ENCODE measurements around the gene NOL6. TPM values are rescaled to one million over a fixed set of nuclear protein-coding genes. Genes with fewer than 3 reads are reported as not detected.
"Not testable (repeated sequence)": the region's sequence is repeated elsewhere in the genome, so short reads cannot be mapped to it uniquely, and the experiment has no call there.

The NOL6 gene, protein sequence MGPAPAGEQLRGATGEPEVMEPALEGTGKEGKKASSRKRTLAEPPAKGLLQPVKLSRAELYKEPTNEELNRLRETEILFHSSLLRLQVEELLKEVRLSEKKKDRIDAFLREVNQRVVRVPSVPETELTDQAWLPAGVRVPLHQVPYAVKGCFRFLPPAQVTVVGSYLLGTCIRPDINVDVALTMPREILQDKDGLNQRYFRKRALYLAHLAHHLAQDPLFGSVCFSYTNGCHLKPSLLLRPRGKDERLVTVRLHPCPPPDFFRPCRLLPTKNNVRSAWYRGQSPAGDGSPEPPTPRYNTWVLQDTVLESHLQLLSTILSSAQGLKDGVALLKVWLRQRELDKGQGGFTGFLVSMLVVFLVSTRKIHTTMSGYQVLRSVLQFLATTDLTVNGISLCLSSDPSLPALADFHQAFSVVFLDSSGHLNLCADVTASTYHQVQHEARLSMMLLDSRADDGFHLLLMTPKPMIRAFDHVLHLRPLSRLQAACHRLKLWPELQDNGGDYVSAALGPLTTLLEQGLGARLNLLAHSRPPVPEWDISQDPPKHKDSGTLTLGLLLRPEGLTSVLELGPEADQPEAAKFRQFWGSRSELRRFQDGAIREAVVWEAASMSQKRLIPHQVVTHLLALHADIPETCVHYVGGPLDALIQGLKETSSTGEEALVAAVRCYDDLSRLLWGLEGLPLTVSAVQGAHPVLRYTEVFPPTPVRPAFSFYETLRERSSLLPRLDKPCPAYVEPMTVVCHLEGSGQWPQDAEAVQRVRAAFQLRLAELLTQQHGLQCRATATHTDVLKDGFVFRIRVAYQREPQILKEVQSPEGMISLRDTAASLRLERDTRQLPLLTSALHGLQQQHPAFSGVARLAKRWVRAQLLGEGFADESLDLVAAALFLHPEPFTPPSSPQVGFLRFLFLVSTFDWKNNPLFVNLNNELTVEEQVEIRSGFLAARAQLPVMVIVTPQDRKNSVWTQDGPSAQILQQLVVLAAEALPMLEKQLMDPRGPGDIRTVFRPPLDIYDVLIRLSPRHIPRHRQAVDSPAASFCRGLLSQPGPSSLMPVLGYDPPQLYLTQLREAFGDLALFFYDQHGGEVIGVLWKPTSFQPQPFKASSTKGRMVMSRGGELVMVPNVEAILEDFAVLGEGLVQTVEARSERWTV
- 34.8 and 35.7 TPM in 2 replicates for total RNA-seq (2014; rRNA removed)
- polyA plus RNA-seq (2012): 28.1 TPM

DNA sequence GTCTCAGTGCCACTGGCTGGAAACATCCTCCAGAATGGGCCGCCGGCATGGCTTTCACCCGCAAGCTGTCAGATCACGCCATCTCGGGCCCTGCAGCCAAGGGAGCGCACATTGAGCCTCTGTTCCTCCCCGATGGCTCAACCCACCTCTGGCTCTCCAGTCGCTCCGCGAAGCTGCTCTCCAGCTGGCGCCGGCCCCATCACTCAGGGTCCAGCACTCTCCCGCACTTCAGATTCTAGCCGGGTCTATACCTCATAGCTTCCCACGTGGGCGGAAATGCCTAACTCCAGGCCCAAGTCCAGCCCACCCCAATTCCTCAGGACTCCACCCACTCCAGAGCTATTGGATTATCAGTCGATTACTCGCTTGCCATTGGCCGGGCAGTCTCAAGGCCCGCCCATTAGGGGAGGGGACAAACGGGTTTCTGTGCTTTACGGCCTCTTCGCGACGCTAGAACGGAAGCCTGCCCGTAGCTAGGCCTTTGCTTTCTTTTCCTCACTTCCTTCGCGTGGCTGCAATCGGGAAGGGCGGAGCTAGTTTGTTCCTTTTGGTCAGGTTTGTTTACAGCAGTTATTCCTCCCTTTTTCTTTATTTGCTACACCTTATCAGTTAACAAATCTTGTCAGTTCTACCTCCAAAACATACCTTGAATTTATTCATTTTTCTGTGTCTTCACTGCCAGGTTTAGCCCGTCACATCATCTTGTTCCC lies at the start of gene NOL6:
TSS of gene NOL6 (minus strand) at position 282 of the 710 bp plus-strand sequence. CDS start at position 200, 82 bp downstream.
- DNase-seq (ENCODE audit: low read depth): peak; percentile 99

DNA sequence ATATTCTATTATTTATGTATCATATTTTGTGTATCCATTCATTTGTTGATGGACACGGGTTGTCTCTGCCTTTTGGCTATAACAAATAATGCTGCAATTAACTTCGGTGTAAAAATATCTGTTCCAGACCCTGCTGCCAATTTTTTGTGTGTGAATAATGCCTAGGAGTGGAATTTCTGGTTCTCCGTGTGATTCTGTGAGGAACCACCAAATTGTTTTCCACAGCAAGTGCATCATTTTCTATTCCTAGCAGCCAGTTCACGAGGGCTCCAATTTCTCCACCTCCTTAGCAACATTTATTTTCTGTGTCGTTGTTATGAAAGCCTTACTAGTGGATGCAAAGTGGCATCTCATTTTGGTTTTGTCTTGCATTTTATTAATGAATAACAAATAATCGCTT lies 48.1 kb upstream of the NOL6 start:
- not testable (repeated sequence) for DNase-seq (ENCODE audit: low read depth)

DNA sequence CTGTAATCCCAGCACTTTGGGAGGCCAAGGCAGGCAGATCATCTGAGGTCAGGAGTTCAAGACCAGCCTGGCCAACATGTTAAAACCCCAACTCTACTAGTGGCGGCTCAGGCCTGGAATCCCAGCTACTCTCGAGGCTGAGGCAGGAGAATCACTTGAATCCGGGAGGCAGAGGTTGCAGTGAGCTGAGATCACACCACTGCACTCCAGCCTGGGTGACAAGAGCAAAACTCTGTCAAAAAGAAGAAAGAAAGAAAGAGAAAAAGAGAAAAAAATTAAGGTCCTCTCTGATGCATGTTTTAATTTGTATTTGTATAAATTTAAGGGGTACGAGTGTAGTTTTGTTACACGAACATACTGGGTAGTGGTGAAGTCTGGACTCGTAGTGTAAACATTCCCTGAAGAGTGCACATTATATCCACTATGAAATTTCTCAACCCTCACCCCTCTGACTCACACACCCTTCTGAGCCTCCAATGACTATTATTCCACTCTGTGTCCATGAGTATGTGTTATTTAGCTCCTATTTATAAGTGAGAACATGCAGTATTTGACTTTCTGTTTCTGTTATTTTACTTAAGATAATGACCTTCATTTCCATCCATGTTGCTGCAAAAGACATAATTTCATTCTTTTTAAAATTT lies 44.3 kb upstream of the NOL6 start:
- peak; percentile 76 for DNase-seq (ENCODE audit: low read depth)

DNA sequence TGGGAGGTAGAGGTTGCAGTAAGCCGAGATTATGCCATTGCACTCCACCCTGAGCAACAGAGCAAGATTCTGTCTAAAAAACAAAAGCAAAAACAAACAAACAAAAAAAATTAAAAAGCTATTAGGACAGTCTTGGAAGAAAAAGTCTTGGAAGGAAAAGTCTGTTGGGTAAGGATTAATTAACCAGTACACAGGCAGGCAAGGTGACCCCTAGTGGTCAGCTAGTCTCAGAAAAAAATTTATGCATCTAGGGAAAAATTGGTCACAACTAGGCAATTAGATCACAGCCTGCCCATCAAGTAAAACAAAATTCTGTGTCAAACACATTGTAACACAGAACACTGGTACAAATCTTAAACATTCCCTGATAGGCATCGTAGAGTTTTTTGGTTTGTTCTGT lies 43.6 kb upstream of the NOL6 start:
- DNase-seq (ENCODE audit: low read depth): peak; percentile 68

DNA sequence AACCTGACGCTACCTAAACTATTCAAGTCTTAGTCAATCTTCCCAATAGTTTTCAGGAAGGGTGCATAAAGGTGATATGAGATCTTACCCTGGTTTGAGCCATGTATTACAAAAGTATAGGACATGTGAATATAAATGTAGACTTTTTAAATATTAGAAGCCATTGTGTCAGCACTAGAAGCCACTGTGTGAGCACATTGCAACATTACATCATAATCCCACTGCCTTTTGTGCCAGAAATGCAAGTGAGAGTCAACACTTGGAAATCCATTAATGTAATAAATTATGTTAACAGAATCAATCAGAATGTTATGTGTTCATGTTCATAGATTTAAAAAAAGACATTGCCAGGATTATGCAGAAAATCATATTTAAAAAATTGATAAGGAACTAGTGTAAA lies 42.7 kb upstream of the NOL6 start:
- DNase-seq (ENCODE audit: low read depth): not testable (repeated sequence)

DNA sequence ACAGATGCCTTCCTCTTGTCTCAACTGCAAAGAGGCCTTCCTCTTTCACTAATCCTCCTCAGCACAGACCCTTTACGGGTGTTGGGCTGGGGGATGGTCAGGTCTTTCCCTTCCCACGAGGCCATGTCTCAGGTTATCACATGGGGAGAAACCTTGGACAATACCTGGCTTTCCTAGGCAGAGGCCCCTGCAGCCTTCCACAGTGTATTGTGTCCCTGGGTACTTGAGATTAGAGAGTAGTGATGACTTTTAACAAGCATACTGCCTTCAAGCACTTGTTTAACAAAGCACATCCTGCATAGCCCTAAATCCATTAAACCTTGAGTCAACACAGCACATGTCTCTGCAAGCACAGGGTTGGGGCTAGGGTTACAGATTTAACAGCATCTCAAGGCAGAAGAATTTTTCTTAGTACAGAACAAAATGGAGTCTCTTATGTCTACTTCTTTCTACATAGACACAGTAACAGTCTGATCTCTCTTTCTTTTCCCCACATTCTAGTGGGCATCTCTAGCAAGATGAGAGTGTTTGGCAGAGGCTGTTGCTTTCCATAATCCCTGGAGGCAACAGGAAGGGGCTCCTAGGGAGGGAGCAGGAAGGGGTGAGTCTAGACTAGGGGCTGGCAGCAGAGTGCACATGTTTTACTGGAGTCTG lies 41.7 kb upstream of the NOL6 start:
- not testable (repeated sequence) for DNase-seq (ENCODE audit: low read depth)

DNA sequence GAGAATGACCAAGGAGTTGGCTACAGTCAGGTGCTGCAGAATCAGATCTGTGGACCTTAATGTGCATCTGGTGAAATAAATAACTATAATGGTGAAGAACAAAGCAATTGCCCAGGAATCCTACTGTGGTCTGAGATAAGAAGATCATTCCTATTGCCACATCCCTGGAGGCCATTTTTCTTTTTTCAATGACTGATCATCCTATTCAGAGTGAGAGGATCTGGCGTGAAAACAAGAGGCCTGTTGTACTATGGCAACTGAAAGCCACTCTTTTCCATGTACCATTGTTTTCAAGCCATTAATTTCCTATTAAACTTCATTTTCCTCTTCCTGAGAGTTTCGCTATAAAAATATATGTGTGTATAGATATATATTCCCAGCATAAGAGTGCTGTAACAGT lies 38.8 kb upstream of the NOL6 start:
- not testable (repeated sequence) for DNase-seq (ENCODE audit: low read depth)

DNA sequence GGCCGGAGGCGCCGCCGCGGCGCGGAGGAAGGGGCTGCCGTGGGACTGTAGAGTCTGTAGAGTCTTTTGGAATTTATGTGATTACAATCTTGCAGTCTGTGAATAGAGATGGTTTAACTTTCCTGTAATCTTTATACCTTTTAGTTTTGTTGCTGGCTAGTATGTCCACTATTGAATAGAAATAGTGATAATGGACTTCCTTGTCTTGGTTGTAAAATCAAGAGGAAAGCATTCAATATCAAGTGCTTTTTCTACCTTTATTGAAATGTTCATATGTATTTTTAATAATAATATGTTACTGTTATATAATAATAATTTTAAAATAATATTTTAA lies 37.4 kb upstream of the NOL6 start:
- DNase-seq (ENCODE audit: low read depth): not testable (repeated sequence)

DNA sequence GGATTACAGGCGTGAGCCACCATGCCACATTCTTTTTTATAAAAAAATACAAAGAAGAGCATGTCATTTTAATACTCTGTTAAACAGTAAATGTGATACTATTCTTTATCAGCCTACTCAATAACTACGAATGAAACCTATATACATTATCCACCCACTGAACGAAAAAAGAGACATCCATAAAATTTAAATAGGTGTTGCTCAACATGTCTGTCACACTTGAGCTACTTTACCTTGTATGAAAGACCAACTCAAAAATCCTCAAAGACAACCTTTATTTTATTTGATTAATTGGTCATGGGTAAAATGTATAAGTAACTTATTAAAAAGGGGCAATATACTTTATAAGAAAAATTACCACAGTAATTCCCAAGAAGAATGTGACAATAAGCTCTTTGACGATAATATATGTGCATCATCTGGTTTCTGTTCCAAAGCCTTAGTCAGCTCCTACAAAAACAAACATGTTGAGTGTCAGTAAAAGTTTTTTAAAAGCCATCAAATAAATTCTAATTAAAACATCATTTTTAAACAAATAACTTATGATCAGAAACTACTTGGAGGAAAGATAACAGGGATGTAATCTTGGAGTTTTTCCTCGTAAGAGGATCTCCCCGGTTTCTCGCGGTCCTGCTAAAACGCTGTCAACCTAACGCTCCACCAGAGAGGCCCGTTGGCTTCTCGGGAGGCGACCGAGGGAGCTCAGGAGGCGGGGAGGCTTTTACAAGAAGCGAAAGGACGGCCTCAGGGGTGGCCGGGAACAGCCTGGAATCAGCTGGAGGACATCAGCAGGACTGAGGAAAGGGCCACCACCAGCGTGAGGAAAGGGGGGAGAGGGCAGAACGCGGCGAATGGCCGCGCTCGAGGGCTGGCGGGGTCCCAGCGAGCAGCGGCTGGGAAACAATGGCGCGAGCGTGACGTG lies 36.8 kb upstream of the NOL6 start:
- peak; percentile 67 for DNase-seq (ENCODE audit: low read depth)

DNA sequence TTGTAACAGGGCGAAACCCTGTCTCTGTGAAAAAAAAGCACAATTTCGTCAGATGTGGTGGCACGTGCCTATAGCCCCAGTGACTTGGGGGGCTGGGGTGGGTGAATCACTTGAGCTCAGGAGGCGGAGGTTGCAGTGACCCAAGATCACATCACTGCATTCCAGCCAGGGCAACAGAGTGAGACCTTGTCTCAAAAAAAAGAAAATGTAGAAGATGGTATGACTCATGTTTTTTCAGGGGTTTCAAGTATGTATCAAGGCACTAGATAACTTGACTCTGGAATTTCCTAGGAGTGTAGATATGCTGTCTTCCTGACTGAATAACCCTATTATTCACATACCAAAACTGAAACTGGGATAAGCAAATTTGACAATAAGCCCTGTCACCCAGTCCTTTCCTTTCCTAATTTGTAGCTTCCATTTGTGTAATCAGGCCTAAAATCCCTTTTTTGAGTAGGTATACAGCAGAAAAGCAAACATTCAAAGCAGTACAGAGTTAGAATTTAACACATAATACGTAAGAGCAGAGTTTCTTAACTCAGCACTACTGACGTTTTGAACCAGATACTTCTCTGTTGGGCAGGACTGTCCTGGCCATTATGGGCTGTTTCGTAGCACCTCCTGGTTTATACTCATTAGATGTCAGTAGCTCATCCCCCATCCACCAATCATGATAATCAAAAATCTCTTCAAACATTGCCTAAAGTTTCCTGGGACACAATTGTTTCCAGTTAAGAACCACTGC lies 33.1 kb upstream of the NOL6 start:
- peak; percentile 97 for DNase-seq (ENCODE audit: low read depth)

DNA sequence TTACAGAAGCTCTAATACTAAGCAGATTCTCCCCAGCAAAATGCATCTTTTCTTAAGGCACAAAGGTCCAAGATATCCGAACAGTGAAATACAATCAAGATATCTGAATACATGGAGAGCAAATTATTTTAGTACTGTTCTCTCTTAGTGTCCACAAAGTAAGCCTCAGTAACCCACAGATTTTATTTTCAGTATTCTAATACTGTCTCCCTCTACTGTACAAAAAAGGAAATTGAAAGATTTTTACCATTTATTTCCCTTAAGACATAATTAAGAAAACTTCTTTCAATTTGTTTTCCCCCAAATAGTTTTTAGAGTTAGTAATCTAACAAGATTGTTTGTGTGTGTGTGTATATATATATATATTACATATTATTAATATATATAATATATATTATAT lies 24.7 kb upstream of the NOL6 start:
- DNase-seq (ENCODE audit: low read depth): peak; percentile 21

DNA sequence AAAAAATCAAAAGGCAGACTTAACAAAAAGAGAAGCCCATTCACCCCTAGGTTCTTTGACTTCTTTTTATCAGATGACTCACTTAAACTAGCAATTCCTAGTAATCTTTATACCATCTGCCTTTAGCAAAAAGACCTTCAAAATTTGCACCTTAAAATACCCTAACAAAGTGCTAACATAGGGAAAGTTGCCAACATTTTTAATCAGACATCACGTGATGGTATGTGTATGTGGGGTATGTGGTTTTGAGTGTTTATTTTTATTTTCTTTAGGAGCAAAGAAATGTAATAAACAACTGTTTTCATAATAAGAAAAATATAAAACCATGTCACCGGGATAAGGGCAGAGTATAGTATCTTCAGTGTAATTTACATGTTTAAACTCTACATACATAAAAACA lies 20.1 kb upstream of the NOL6 start:
- not testable (repeated sequence) for DNase-seq (ENCODE audit: low read depth)

DNA sequence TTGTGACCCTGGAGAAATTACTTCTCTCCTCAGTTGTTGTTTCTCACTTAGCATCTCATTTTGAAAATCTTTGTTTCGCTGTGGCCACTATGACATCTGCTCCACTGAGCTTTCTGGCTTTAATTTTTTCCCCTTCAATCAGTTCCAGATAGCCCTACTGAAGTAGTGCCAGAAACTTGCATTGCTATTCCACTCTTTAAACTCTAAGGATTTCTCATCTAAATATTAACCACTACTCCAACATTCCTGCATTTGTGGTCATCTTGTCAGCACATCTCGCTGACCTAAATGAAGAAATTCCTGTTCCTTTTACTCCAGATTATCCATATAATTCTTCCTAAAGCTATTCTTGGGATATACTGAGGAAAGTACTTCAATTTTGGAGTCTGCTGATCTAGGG lies 15.3 kb upstream of the NOL6 start:
- DNase-seq (ENCODE audit: low read depth): no peak

DNA sequence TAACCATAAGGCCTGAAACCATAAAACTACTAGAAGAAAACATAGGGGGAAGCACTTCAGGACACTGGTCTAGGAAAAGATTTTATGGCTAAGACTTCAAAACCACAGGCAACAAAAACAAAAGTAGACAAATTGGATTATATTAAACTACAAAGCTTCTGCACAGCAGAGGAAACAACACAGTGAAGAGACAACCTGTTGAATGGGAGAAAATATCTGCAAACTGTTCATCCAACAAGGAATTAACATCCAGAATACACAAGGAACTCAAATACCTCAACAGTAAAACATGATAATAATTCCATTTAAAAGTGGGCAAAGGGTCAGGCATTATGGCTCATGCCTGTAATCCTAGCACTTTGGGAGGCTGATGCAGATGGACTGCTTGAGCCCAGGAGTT lies 11.6 kb upstream of the NOL6 start:
- DNase-seq (ENCODE audit: low read depth): not testable (repeated sequence)

DNA sequence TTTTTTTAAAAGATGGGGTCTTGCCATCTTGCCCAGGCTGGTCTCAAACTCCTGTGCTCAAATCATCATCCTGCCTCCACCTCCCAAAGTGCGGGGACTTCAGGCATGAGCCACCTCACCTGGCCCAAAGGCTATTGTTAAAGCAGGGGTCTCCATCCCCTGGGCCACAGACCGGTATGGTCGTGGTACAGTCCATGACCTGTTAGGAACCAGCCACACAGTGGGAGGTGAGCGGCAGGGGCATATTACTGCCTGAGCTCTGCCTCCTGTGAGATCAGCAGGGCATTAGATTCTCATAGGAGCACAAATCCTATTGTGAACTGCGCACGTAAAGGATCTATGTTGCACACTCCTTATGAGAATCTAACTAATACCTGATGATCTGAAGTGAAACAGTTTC lies 7.3 kb upstream of the NOL6 start:
- no peak for DNase-seq (ENCODE audit: low read depth)

DNA sequence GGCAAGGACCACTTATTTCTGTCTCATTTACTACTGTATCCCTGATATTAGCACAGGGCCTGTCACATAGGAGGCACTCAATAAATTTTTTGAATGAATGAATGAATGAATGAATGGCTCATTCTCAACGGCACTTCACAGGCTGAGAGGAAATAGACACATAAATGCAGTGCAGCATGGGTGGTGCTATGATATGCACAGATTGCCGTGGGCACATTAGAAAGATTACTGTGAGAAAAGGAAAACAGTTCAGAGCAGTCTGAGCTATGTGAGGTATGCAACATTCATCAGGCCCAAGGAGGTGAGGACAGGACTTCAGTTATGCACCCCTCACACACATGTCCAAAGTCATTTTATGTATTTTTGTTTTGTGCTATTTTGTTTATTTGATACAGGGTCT lies 6.4 kb upstream of the NOL6 start:
- no peak for DNase-seq (ENCODE audit: low read depth)

DNA sequence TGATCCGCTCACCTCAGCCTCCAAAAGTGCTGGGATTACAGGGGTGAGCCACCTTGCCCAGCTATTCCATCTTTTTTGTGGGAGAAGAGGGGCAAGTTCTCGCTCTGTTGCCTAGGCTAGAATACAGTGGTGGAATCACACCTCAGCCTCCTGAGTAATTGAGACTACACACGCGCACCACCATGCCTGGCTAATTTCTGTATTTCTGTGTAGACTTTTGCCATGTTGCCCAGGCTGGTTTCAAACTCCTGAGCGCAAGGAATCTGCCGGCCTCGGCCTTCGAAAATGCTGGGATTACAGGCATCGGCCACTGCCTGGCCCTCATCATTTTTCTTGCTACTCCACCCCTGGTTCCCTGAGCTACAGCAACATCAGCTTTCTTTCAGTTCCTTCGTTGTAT lies 2.8 kb upstream of the NOL6 start:
- no peak for DNase-seq (ENCODE audit: low read depth)

DNA sequence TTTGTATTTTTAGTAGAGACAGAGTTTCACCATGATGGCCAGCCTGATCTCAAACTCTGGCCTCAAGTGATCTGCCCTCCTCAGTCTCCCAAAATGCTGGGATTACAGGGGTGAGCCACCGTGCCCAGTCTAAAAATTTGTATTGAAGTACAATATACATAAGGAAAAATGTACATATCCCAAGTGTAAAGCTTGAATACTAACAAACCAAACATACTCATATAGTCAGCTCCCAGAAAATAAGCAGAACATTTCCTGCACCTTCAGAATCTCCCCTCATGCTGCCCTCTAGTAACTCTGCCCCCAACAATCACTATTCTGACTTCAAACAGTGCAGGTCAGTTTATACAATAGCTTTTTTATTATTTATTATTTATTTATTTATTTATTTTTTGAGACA lies 1.6 kb upstream of the NOL6 start:
- DNase-seq (ENCODE audit: low read depth): no peak
